Chondrocyte (in vitro differentiated cells): ENCODE data around the gene CD2BP2. TPM values are rescaled to one million over a fixed set of nuclear protein-coding genes. Genes with fewer than 3 reads are reported as not detected.

Experiments
- DNase-seq: peaks from one replicate; pipeline ENCODE4 v3.0.0; 2021; ENCODE audit warnings: mixed read lengths, low spot score
- H3K27ac Mint-ChIP-seq: one replicate; pipeline ENCODE4 v1.8.0; 2021; ENCODE audit warnings: mild to moderate bottlenecking, moderate library complexity, mixed read lengths; ENCODE audit not compliant: unreplicated experiment
- H3K27me3 Mint-ChIP-seq: 2 replicates; pipeline ENCODE4 v1.8.0; 2021; ENCODE audit warnings: low read depth, mixed read lengths
- H3K36me3 Mint-ChIP-seq: 2 replicates; pipeline ENCODE4 v1.8.0; 2021; ENCODE audit warnings: low read depth, mixed read lengths
- H3K4me1 Mint-ChIP-seq: 2 replicates; pipeline ENCODE4 v1.8.0; 2021; ENCODE audit warnings: low read depth, mild to moderate bottlenecking, mixed read lengths
- H3K4me3 Mint-ChIP-seq: one replicate; pipeline ENCODE4 v1.8.0; 2021; ENCODE audit warnings: mild to moderate bottlenecking, moderate library complexity, mixed read lengths; ENCODE audit not compliant: unreplicated experiment
- H3K9me3 Mint-ChIP-seq: 2 replicates; pipeline ENCODE4 v1.8.0; 2021; ENCODE audit warnings: low read depth, mixed read lengths
- CTCF ChIP-seq: fragments of 200-600 bp; sonication (generic); IDR thresholded peaks from 2 replicates; pipeline ENCODE4 v1.5.0; 2021; ENCODE audit warnings: antibody characterized with exemption, mild to moderate bottlenecking, moderate library complexity
- total RNA-seq: library from RNA; stranded (reverse); gene quantifications from 3 replicates; pipeline ENCODE4 v1.2.1, GENCODE V29; 2021

The CD2BP2 gene
- total RNA-seq, 1 donor from 2014 or later, result 55.8 TPM

GRCh38 chr16:30377050-30377811 lies 22.1 kb upstream of the CD2BP2 start:
- DNase-seq, result no peak
- TF ChIP-seq CTCF, result no peak
- H3K36me3 Mint-ChIP-seq, result no peaks in the 10 kb centered on the region
- H3K9me3 Mint-ChIP-seq, result no peaks in the 10 kb centered on the region
- peak overlapping the region; percentile 98 for H3K4me3 Mint-ChIP-seq
- no peaks in the 10 kb centered on the region for H3K27me3 Mint-ChIP-seq
- peaks cover 23% of the 10 kb centered on the region for H3K4me1 Mint-ChIP-seq
- peak overlapping the region; percentile 100 for H3K27ac Mint-ChIP-seq

- DNase-seq, result no peak
- H3K27ac Mint-ChIP-seq, result no peak overlapping the region
- no peaks in the 10 kb centered on the region for H3K9me3 Mint-ChIP-seq
- no peak overlapping the region for H3K4me3 Mint-ChIP-seq
- no peak for TF ChIP-seq CTCF
- H3K27me3 Mint-ChIP-seq, result no peaks in the 10 kb centered on the region
- H3K4me1 Mint-ChIP-seq, result peaks cover 25% of the 10 kb centered on the region
- H3K36me3 Mint-ChIP-seq, result no peaks in the 10 kb centered on the region
Measured at GRCh38 chr16:30376461-30376902, 21.4 kb upstream of the CD2BP2 start.

GRCh38 chr16:30375864-30376263 lies 20.8 kb upstream of the CD2BP2 start:
- Mint-ChIP-seq H3K4me3 (no peak overlapping the region), H3K27me3 (no peaks in the 10 kb centered on the region)
- TF ChIP-seq CTCF, result no peak

GRCh38 chr16:30374538-30374937 lies 19.4 kb upstream of the CD2BP2 start, which contains the start of gene MYL11:
MYL11 (plus strand) TSS chr16:30374802; CDS start chr16:30374858, 56 bp downstream.
- DNase-seq, result no peak
- Mint-ChIP-seq H3K4me1 (peaks cover 26% of the 10 kb centered on the region), H3K27me3 (no peaks in the 10 kb centered on the region), H3K4me3 (no peak within 1 kb of the TSS), H3K9me3 (no peaks in the 10 kb centered on the region), H3K27ac (no peak within 1 kb of the TSS), H3K36me3 (no peaks in the 10 kb centered on the region)
- no peak for TF ChIP-seq CTCF

More at GRCh38 chr16:30375864-30376263, 20.8 kb upstream of the CD2BP2 start:
- Mint-ChIP-seq H3K9me3 (no peaks in the 10 kb centered on the region), H3K4me1 (peaks cover 31% of the 10 kb centered on the region), H3K27ac (no peak overlapping the region), H3K36me3 (no peaks in the 10 kb centered on the region)
- DNase-seq, result no peak

- no peak overlapping the region for H3K27ac Mint-ChIP-seq
- H3K27me3 Mint-ChIP-seq, result no peaks in the 10 kb centered on the region
- TF ChIP-seq CTCF, result no peak
- no peak overlapping the region for H3K4me3 Mint-ChIP-seq
- peaks cover 29% of the 10 kb centered on the region for H3K4me1 Mint-ChIP-seq
- H3K36me3 Mint-ChIP-seq, result no peaks in the 10 kb centered on the region
- H3K9me3 Mint-ChIP-seq, result no peaks in the 10 kb centered on the region
- no peak for DNase-seq
Measured at GRCh38 chr16:30372725-30373124, 17.6 kb upstream of the CD2BP2 start.
